ENCODE measurements around the gene TSPAN12.

GRCh38 chr7:120852700-120853099, 5.2 kb downstream of the TSPAN12 start:
- no peak for TF ChIP-seq CTCF (IDR thresholded peaks at IDR 0.05)
- no peak for TF ChIP-seq REST (IDR thresholded peaks at IDR 0.05; ENCODE audit: insufficient read depth in 1 of 2, low read depth in 2 of 2, low read length in 1 of 2)
